Heart left ventricle (tissue), 16 donors: ENCODE measurements around the gene CCK. TPM values are rescaled to one million over a fixed set of nuclear protein-coding genes. Genes with fewer than 3 reads are reported as not detected.

Source experiments
- ATAC-seq, 4 donors: fragments of 200-7000 bp; cut with Tn5 transposase; one replicate each; pipeline ENCODE4 v1.9.1; 2020 to 2022; ENCODE audit warnings: moderate library complexity in 4 of 4, mild to moderate bottlenecking in 3 of 4, moderate number of reproducible peaks in 1 of 4
- DNase-seq, 5 donors: peaks; one replicate each; pipeline ENCODE4 v3.0.0-alpha.2; 2020
- H3K27ac ChIP-seq, 12 donors: fragments of 200-600 bp; sonication (generic) in 4 of 12; one replicate each; pipeline versions ENCODE4 v1.5.0 to v1.8.0; 2016 to 2022; ENCODE audit warnings: mild to moderate bottlenecking in 2 of 12
- H3K27me3 ChIP-seq, 9 donors: fragments of 200-600 bp; sonication (generic) in 2 of 9; one replicate each; pipeline versions ENCODE4 v1.5.1 to v1.8.0; 2016 to 2022; ENCODE audit warnings: mild to moderate bottlenecking in 3 of 9
- H3K36me3 ChIP-seq, 9 donors: fragments of 200-600 bp; sonication (generic) in 2 of 9; one replicate each; pipeline versions ENCODE4 v1.5.0 to v1.8.0; 2018 to 2022; ENCODE audit warnings: mild to moderate bottlenecking in 2 of 9
- H3K4me1 ChIP-seq, 12 donors: fragments of 200-600 bp; sonication (generic) in 4 of 12; one replicate each; pipeline versions ENCODE4 v1.5.0 to v1.8.0; 2016 to 2022; ENCODE audit warnings: mild to moderate bottlenecking in 3 of 12
- H3K4me3 ChIP-seq, 12 donors: fragments of 200-600 bp; sonication (generic) in 4 of 12; one replicate each; pipeline versions ENCODE4 v1.5.0 to v1.8.0; 2017 to 2022; ENCODE audit warnings: mild to moderate bottlenecking in 9 of 12, moderate library complexity in 4 of 12
- H3K9me3 ChIP-seq, 12 donors: fragments of 200-600 bp; sonication (generic) in 4 of 12; one replicate each; pipeline versions ENCODE4 v1.5.0 to v1.8.0; 2016 to 2022; ENCODE audit warnings: mild to moderate bottlenecking in 1 of 12
- POLR2A ChIP-seq, 2 donors: fragments of 450-650 bp; IDR thresholded peaks; one replicate each; pipeline ENCODE4 v1.6.1; 2017; ENCODE audit warnings: antibody characterized with exemption in 2 of 2, mild to moderate bottlenecking in 2 of 2, moderate library complexity in 2 of 2
- WGBS, 4 donors: extraction: QIAGEN DNeasy Blood & Tissue Kit in 2 of 4; methylation state at CpG; one replicate each; pipeline versions ENCODE4 v1.1.5 to v1.1.7; 2013 to 2018; 5-methylcytosine and 5-hydroxymethylcytosine counted together
- intact Hi-C, 10 donors: fragments of 100-400 bp; cut with DNase I; formaldehyde crosslinking; loops; one replicate each; pipeline versions ENCODE4 v1.11.1 to v1.14.2; 2022
- polyA plus RNA-seq, 2 donors: library from polyadenylated mRNA; stranded (reverse); fragments of 200-250 nt; gene quantifications; one replicate each; pipeline ENCODE4 v1.2.3, GENCODE V29; 2013
- total RNA-seq, 9 donors: library from RNA; depleted of rRNA in 2 of 9; stranded (reverse); fragments of >200 nt in 2 of 9; fragmentation: NEBNext Ultra II Directional in 3 of 9; extraction: Animal tissue kit (Norgen Biotek cat#: 25700) in 3 of 9; gene quantifications; one replicate each; pipeline versions ENCODE4 v1.1.0 to v1.2.4, GENCODE V29; 2016 to 2023
- TF ChIP-seq, protein P1 (sequence below), 12 donors: fragments of 200-600 bp; sonication (generic) in 4 of 12; IDR thresholded peaks; one replicate each; pipeline versions ENCODE4 v1.5.0 to v1.8.0; 2018 to 2022; ENCODE audit warnings: antibody characterized with exemption in 12 of 12, mild to moderate bottlenecking in 5 of 12
- donor health status: ischemic (EF 13 %, LVEDD 7.1; RV severe dilation, severe dysfunction).
- donor health status: healthy with polysubstance abuse.
- donor health status: DM: no; HTN: yes; CAD: no.
- donor health status: DM: no; HTN: no; CAD: no.
- donor health status: ischemic (EF 25% LVEDD 6.9; RV normal size, moderate dysfunction).
- donor health status: ischemic (EF 25% LVEDD 5.7; RV mildly dilated, moderate dysfunction).
- donor health status: healthy.
- donor health status: DM: yes; HTN: yes; CAD: no.
- donor health status: ischemic (EF 35%, LVEDD 5.7; RV mildly dilated, moderate dysfunction).
- donor health status: nonischemic (EF 11% LVEDD 7.7; RV severe dilation, severe dysfunction).
- donor health status: DM: yes; HTN: yes; CAD: no.
- donor health status: PGD.
- donor health status: ischemic (EF 29% LVEDD 5.4; RV normal size, mild dysfunction).
- donor health status: nonischemic (EF 23%, LVEDD 6.1; RV moderate dilation, normal function).

Gene CCK
- total and polyA plus RNA-seq, 11 donors, result not detected

DNA sequence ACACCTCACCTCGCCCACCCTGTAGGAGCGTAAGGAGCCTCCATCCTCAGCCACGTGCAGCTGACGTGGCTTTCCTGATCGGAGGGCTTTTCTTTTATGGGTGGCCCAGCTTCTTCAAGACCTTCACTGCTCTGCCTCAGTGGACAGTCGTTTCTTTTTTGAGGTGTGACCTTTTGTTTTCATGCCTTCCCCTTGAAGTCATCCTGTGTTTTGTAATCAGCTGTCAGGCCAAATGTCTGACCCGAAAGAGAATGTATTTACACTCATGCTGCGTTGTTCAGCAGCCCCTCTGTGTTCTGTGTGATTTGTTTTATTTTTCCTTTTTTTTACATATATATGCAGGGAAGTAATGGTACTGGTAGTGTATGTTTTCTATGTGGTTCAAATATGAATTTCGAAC is 41.8 kb downstream of the CCK start:
- 76 to 83% (median 80%) methylated on average over 9 of the region's 9 CpGs for WGBS, 4 donors
- intact Hi-C loops, result loop anchor here in 3 of 10 donors (10.0 kb wide), 2 partner anchors 329 to 521 kb away; no protein-coding TSS in a partner anchor
- no peak overlapping the region for H3K4me3 ChIP-seq
- no peak for ATAC-seq
- H3K4me1 ChIP-seq, result peaks cover 0 to 16% (median 4%) of the 10 kb centered on the region in 12 donors
- TF ChIP-seq, protein P1, sequence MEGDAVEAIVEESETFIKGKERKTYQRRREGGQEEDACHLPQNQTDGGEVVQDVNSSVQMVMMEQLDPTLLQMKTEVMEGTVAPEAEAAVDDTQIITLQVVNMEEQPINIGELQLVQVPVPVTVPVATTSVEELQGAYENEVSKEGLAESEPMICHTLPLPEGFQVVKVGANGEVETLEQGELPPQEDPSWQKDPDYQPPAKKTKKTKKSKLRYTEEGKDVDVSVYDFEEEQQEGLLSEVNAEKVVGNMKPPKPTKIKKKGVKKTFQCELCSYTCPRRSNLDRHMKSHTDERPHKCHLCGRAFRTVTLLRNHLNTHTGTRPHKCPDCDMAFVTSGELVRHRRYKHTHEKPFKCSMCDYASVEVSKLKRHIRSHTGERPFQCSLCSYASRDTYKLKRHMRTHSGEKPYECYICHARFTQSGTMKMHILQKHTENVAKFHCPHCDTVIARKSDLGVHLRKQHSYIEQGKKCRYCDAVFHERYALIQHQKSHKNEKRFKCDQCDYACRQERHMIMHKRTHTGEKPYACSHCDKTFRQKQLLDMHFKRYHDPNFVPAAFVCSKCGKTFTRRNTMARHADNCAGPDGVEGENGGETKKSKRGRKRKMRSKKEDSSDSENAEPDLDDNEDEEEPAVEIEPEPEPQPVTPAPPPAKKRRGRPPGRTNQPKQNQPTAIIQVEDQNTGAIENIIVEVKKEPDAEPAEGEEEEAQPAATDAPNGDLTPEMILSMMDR (IDR thresholded peaks at IDR 0.05), result no peak
- no peak for TF ChIP-seq POLR2A (IDR thresholded peaks at IDR 0.05)
- H3K27me3 ChIP-seq, result no peaks in the 10 kb centered on the region
- DNase-seq, result no peak
- H3K27ac ChIP-seq, result peak overlapping the region in 6 of 12 donors; percentile 2 to 72 (median 41)
- H3K9me3 ChIP-seq, result peaks cover 0 to 4% (median 0%) of the 10 kb centered on the region in 12 donors
- peaks cover 0 to 69% (median 60%) of the 10 kb centered on the region in 9 donors for H3K36me3 ChIP-seq

DNA sequence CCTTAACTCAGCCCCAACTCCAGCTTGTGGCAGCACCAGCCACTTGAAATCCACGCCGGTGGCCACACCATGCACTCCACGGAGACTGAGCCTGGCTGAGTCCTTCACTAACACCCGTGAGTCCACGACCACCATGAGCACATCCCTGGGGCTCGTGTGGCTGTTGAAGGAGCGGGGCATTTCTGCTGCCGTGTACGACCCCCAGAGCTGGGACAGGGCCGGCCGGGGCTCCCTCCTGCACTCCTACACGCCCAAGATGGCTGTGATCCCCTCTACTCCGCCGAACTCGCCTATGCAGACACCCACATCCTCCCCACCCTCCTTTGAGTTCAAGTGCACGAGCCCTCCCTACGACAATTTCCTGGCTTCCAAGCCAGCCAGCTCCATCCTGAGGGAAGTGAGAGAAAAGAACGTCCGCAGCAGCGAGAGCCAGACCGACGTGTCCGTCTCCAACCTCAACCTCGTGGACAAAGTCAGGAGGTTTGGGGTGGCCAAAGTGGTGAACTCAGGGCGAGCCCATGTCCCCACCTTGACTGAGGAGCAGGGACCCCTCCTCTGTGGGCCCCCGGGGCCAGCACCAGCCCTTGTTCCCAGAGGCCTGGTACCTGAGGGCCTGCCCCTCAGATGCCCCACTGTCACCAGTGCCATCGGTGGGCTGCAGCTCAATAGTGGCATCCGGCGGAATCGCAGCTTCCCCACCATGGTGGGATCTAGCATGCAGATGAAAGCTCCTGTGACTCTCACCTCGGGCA is 42.9 kb downstream of the CCK start:
- ATAC-seq (peak in 2 of 4 donors; percentile 10 to 43), DNase-seq (no peak)
- H3K4me3 ChIP-seq, result no peak overlapping the region
- TF ChIP-seq, protein P1 (IDR thresholded peaks at IDR 0.05), result no peak
- TF ChIP-seq POLR2A (IDR thresholded peaks at IDR 0.05), result no peak
- intact Hi-C loops, result loop anchor here in 3 of 10 donors (10.0 kb wide), 2 partner anchors 328 to 522 kb away; no protein-coding TSS in a partner anchor
- H3K9me3 ChIP-seq, result peaks cover 0 to 4% (median 0%) of the 10 kb centered on the region in 12 donors
- no peak overlapping the region for H3K27ac ChIP-seq
- no peaks in the 10 kb centered on the region for H3K27me3 ChIP-seq
- 75 to 88% (median 79%) methylated on average over 28 to 31 of the region's 31 CpGs for WGBS, 4 donors
- peaks cover 0 to 78% (median 68%) of the 10 kb centered on the region in 9 donors for H3K36me3 ChIP-seq
- peaks cover 0 to 16% (median 4%) of the 10 kb centered on the region in 12 donors for H3K4me1 ChIP-seq

DNA sequence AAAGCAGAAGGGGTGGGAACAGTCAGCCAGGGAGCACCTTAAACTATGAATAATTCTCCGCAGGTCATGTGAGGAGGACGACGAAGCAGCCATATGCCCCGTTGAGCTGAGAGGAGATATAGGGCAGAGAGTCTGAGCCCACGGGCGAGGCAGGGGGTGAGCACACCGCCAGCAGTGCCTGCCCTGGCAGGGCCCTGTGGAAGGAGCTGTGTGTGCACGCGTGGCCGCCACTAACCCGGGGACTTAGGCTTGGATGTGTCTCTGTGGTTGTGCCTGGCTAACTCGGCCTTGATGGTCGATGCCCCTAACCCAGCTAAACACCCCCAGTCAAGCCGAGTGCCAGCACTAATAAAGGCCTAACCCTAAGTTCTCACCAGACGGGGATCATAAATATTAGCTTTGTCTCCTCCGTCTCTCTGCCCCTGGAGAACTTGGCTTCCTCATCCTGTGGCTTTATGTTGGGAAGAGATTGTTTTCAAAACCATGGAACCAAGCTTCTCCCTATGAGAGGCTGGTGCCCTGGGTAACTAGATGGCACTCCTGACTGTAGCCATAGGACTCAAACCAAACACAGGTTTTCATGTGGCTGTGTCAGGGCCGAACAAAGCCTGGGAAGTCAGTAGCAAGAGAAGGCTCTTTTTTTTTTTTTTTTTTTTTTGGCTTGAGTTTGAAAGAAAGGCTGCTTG is 45.4 kb downstream of the CCK start:
- intact Hi-C loops, result loop anchor here in 3 of 10 donors (10.0 kb wide), 2 partner anchors 326 to 524 kb away; no protein-coding TSS in a partner anchor
- H3K4me3 ChIP-seq, result no peak overlapping the region
- ATAC-seq, result no peak
- peaks cover 0 to 2% (median 0%) of the 10 kb centered on the region in 12 donors for H3K9me3 ChIP-seq
- no peaks in the 10 kb centered on the region for H3K27me3 ChIP-seq
- H3K4me1 ChIP-seq, result peaks cover 0 to 17% (median 4%) of the 10 kb centered on the region in 12 donors
- 88 to 92% (median 88%) methylated on average over 17 of the region's 17 CpGs for WGBS, 4 donors
- no peak for DNase-seq
- no peak overlapping the region for H3K27ac ChIP-seq
- TF ChIP-seq POLR2A (IDR thresholded peaks at IDR 0.05), result no peak
- TF ChIP-seq, protein P1 (IDR thresholded peaks at IDR 0.05), result no peak
- peaks cover 0 to 94% (median 65%) of the 10 kb centered on the region in 9 donors for H3K36me3 ChIP-seq

DNA sequence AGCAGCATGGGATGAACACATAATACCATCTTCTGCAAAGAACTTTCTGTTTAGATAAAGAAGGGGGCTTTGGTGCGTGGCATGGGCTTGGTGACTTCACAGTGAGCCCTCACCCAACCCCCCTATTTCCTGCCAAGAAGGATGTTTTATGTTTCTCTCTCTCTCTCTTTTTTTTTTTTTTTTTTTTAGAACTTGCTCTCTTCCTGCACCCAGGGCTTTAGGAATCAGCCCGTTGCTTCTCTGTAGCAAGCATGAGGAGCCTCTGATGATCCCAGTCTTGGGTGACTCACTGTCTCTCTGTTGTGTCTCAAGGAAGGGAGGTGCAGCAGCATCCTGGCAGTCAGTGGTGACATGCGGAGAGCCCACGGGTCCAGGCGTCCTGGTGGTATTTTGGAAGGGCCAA is 49.1 kb downstream of the CCK start:
- TF ChIP-seq POLR2A (IDR thresholded peaks at IDR 0.05), result no peak
- TF ChIP-seq, protein P1 (IDR thresholded peaks at IDR 0.05), result no peak
- H3K27me3 ChIP-seq, result no peaks in the 10 kb centered on the region
- 67 to 78% (median 74%) methylated on average over 5 of the region's 5 CpGs for WGBS, 4 donors
- ATAC-seq, result no peak
- H3K36me3 ChIP-seq, result peaks cover 0 to 94% (median 57%) of the 10 kb centered on the region in 9 donors
- H3K27ac ChIP-seq, result no peak overlapping the region
- DNase-seq, result no peak
- H3K4me3 ChIP-seq, result no peak overlapping the region
- peaks cover 0 to 10% (median 0%) of the 10 kb centered on the region in 12 donors for H3K4me1 ChIP-seq
- intact Hi-C loops, result no loop called here
- no peaks in the 10 kb centered on the region for H3K9me3 ChIP-seq
